ENCODE results near the gene BAIAP2L2. TPM values are rescaled to one million over a fixed set of nuclear protein-coding genes. Genes with fewer than 3 reads are reported as not detected.

The BAIAP2L2 gene
- total RNA-seq, 1 donor from 2014 or later = 0.54 TPM

- no peaks in the 10 kb centered on the region for H3K9me3 ChIP-seq (ENCODE audit: insufficient read depth, low read depth, low read length)
- Mint-ChIP-seq H3K27ac (ENCODE audit: unreplicated experiment) (no peak within 1 kb of the TSS), H3K4me3 (ENCODE audit: unreplicated experiment) (no peak within 1 kb of the TSS), H3K9me3 (ENCODE audit: unreplicated experiment) (peaks cover 2% of the 10 kb centered on the region), H3K27me3 (ENCODE audit: low read depth, unreplicated experiment) (peaks cover 14% of the 10 kb centered on the region), H3K36me3 (ENCODE audit: low read depth, unreplicated experiment) (peaks cover 10% of the 10 kb centered on the region), H3K4me1 (ENCODE audit: low read depth, unreplicated experiment) (no peaks in the 10 kb centered on the region)
- H3K27ac ChIP-seq (ENCODE audit: low read depth, low read length) = no peak within 1 kb of the TSS
- FAIRE-seq = no peak
- no peaks in the 10 kb centered on the region for H4K20me1 ChIP-seq (ENCODE audit: insufficient read depth, low read length)
- H3K4me1 ChIP-seq (ENCODE audit: insufficient read depth, low read length) = peaks cover 4% of the 10 kb centered on the region
- DNase-seq (ENCODE audit: low read depth) = no peak
- H3K27me3 ChIP-seq (ENCODE audit: insufficient read depth, low read length) = peaks cover 18% of the 10 kb centered on the region
- H3K4me2 ChIP-seq (ENCODE audit: low read length) = no peak within 1 kb of the TSS
- TF ChIP-seq EZH2 (IDR thresholded peaks at IDR 0.05; ENCODE audit: insufficient read depth, low read length) (no peak), CTCF (IDR thresholded peaks at IDR 0.05; ENCODE audit: insufficient read depth, low read depth, low read length) (no peak)
- no peak within 1 kb of the TSS for H2AFZ ChIP-seq (ENCODE audit: low read depth, low read length)
- no peak within 1 kb of the TSS for H3K9ac ChIP-seq (ENCODE audit: low read length)
- H3K36me3 ChIP-seq (ENCODE audit: insufficient read depth, low read length) = no peaks in the 10 kb centered on the region
- H3K4me3 ChIP-seq (ENCODE audit: insufficient read depth, low read depth, low read length) = no peak within 1 kb of the TSS
- no peaks in the 10 kb centered on the region for H3K79me2 ChIP-seq (ENCODE audit: insufficient read depth, low read length)
These were observed 26.4 kb downstream of the BAIAP2L2 start, which contains the start of gene SLC16A8 for GRCh38 chr22:38083931-38084631. TSS of gene SLC16A8 (minus strand) at chr22:38084184. CDS start at chr22:38082873, 1,311 bp downstream.

DNA sequence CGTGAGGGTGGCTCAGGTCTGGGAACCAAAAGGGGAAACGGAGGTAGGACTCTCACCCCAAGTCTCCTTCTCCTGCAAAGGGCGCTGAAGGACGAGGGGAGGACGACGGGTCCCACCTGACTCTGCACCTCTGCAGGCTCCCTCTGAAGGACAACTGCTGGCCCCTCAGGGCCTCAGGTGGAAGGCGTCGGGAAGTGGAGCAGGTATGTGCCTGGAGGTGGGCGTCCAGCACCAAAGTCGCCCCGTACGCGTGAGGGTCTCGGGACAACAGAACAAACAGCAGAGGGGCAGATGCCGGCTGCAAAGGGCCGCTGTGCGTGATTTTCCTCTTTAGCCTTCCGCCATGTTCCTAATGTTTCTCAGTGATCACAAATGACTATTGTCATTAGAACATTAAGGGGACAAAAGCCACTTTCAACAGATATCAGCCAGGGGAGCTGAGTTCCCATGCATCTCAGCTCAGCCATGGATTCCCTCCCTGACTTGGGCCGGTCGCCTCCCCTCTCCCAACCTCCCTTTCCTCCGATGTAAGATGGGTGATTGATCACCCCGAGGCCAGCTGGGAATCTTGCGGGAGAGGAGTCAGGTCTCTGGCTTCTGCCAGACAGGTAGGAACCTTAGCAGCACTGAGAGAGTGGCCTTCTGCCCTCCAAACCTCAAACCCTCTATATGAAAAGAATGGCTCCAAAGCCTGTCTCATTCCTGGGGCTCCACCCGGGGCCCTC is 27.3 kb downstream of the BAIAP2L2 start:
- Histone ChIP-seq H3K4me1 (ENCODE audit: insufficient read depth, low read length) (peaks cover 4% of the 10 kb centered on the region), H3K27ac (ENCODE audit: low read depth, low read length) (no peak overlapping the region), H3K9ac (ENCODE audit: low read length) (no peak overlapping the region), H3K4me2 (ENCODE audit: low read length) (no peak overlapping the region), H3K4me3 (ENCODE audit: insufficient read depth, low read depth, low read length) (no peak overlapping the region), H3K9me3 (ENCODE audit: insufficient read depth, low read depth, low read length) (no peaks in the 10 kb centered on the region), H3K36me3 (ENCODE audit: insufficient read depth, low read length) (no peaks in the 10 kb centered on the region), H3K27me3 (ENCODE audit: insufficient read depth, low read length) (peaks cover 18% of the 10 kb centered on the region), H2AFZ (ENCODE audit: low read depth, low read length) (no peak overlapping the region), H3K79me2 (ENCODE audit: insufficient read depth, low read length) (no peaks in the 10 kb centered on the region), H4K20me1 (ENCODE audit: insufficient read depth, low read length) (no peaks in the 10 kb centered on the region)
- peaks cover 2% of the 10 kb centered on the region for H3K9me3 Mint-ChIP-seq (ENCODE audit: unreplicated experiment)
- FAIRE-seq (no peak), DNase-seq (ENCODE audit: low read depth) (no peak)
- H3K4me3 Mint-ChIP-seq (ENCODE audit: unreplicated experiment) = no peak overlapping the region
- H3K27me3 Mint-ChIP-seq (ENCODE audit: low read depth, unreplicated experiment) = peaks cover 16% of the 10 kb centered on the region
- TF ChIP-seq EZH2 (IDR thresholded peaks at IDR 0.05; ENCODE audit: insufficient read depth, low read length) (no peak), CTCF (IDR thresholded peaks at IDR 0.05; ENCODE audit: insufficient read depth, low read depth, low read length) (no peak)
- no peak overlapping the region for H3K27ac Mint-ChIP-seq (ENCODE audit: unreplicated experiment)
- no peaks in the 10 kb centered on the region for H3K4me1 Mint-ChIP-seq (ENCODE audit: low read depth, unreplicated experiment)
- peaks cover 10% of the 10 kb centered on the region for H3K36me3 Mint-ChIP-seq (ENCODE audit: low read depth, unreplicated experiment)

Measured in astrocyte (in vitro differentiated cells and primary cell).